Erythroblast (primary cell): ENCODE data around the gene RBP3.

Source experiments
- DNase-seq, 2 experiments: peaks; one replicate each; lab custom pipeline; 2025; lab: John Stamatoyannopoulos, UW
- GATA1 ChIP-seq: IDR thresholded peaks from 2 replicates; pipeline ENCODE4 v1.6.1; 2011; ENCODE audit warnings: low read depth, mild to moderate bottlenecking, control low read depth, low read length, moderate library complexity
- POLR2A ChIP-seq: IDR thresholded peaks from 2 replicates; pipeline ENCODE4 v1.6.1; 2011; ENCODE audit warnings: mild to moderate bottlenecking, low read length

RBP3 gene

GRCh38 chr10:47348138-47348651 lies at the start of gene RBP3:
Gene RBP3 (plus strand): TSS chr10:47348363. CDS start chr10:47348485, 122 bp downstream.
- TF ChIP-seq GATA1, result no peak
- no peak for TF ChIP-seq POLR2A

GRCh38 chr10:47298715-47299114 lies 49.4 kb upstream of the RBP3 start:
- no peak for DNase-seq
- TF ChIP-seq GATA1 (no peak), POLR2A (no peak)

More at GRCh38 chr10:47348138-47348651, at the start of gene RBP3:
- DNase-seq, result no peak

GRCh38 chr10:47299611-47300428 lies 48.3 kb upstream of the RBP3 start, which contains the start of gene GDF10:
Gene GDF10 (plus strand): TSS chr10:47300197. CDS start chr10:47300652, 455 bp downstream.
- no peak for DNase-seq
- TF ChIP-seq GATA1 (no peak), POLR2A (no peak)

GRCh38 chr10:47300429-47300931 lies 47.7 kb upstream of the RBP3 start:
- DNase-seq, result no peak
- TF ChIP-seq GATA1, result no peak
- TF ChIP-seq POLR2A, result no peak

GRCh38 chr10:47301833-47302232 lies 46.3 kb upstream of the RBP3 start:
- no peak for DNase-seq
- TF ChIP-seq POLR2A (no peak), GATA1 (no peak)

- TF ChIP-seq GATA1, result no peak
- no peak for TF ChIP-seq POLR2A
Measured at GRCh38 chr10:47303105-47303504, 45.1 kb upstream of the RBP3 start.

GRCh38 chr10:47303866-47304265 lies 44.3 kb upstream of the RBP3 start:
- DNase-seq, result no peak
- TF ChIP-seq GATA1, result no peak
- TF ChIP-seq POLR2A, result no peak

More at GRCh38 chr10:47303105-47303504, 45.1 kb upstream of the RBP3 start:
- no peak for DNase-seq

- DNase-seq, result no peak
- no peak for TF ChIP-seq POLR2A
- no peak for TF ChIP-seq GATA1
Measured at GRCh38 chr10:47305566-47305965, 42.6 kb upstream of the RBP3 start.

GRCh38 chr10:47306387-47307210 lies 41.6 kb upstream of the RBP3 start:
- DNase-seq, result peak; percentile 33 to 51
- TF ChIP-seq GATA1 (no peak), POLR2A (no peak)

- DNase-seq, result no peak
Measured at GRCh38 chr10:47307381-47307780, 40.8 kb upstream of the RBP3 start.

GRCh38 chr10:47308775-47309174 lies 39.4 kb upstream of the RBP3 start:
- DNase-seq, result no peak
- no peak for TF ChIP-seq GATA1
- TF ChIP-seq POLR2A, result no peak

More at GRCh38 chr10:47307381-47307780, 40.8 kb upstream of the RBP3 start:
- no peak for TF ChIP-seq GATA1
- no peak for TF ChIP-seq POLR2A

- TF ChIP-seq POLR2A (no peak), GATA1 (no peak)
- peak in 1 of 2 experiments; percentile 5 for DNase-seq
Measured at GRCh38 chr10:47309408-47310089, 38.6 kb upstream of the RBP3 start.

GRCh38 chr10:47310090-47310505 lies 38.1 kb upstream of the RBP3 start:
- no peak for TF ChIP-seq GATA1
- TF ChIP-seq POLR2A, result no peak
- no peak for DNase-seq
